NOMO-1 (cell line): ENCODE data around the gene LTBP4.
"Not testable (repeated sequence)": the region's sequence is repeated elsewhere in the genome, so short reads cannot be mapped to it uniquely, and the experiment has no call there.

Experiments used
- DNase-seq, 2 experiments: peaks; one replicate each; lab custom pipeline; 2025; ENCODE audit not compliant: unreplicated experiment in 2 of 2; lab: John Stamatoyannopoulos, UW

Gene LTBP4

GRCh38 chr19:40624369-40625153, 23.4 kb downstream of the LTBP4 start:
- not testable (repeated sequence) for DNase-seq

DNA sequence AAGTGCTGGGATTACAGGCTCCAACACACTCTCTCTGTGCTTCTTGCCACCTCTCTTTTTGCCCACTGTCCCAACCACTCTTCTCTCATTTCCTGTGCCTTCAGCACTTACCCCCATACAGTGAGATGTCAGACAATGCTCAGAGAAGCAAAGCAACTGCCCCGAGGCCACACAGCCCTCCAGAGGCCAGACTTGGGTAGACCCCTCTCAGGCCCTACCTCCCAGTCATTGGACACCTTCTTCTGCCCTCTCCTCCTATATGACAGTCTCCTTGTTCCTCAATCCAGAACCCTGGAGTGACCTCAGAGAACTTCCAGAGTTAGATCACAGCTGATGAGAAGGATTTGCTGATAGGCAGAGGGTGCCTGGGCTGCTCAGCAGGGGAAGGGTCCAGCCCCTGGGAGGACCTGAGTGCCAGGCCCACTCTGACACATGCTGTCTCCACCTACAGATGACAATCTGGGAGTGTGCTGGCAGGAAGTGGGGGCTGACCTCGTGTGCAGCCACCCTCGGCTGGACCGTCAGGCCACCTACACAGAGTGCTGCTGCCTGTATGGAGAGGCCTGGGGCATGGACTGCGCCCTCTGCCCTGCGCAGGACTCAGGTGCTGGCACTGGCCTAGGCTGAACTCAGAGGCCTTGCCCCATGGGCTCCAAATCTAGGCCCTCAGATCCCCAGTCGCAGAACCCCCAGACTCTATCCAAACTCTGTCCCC, 24.4 kb downstream of the LTBP4 start:
- no peak for DNase-seq

- DNase-seq: no peak
Measured at GRCh38 chr19:40626918-40627317, 25.7 kb downstream of the LTBP4 start.

- no peak for DNase-seq
Measured at GRCh38 chr19:40627486-40628279, 26.5 kb downstream of the LTBP4 start.

GRCh38 chr19:40629346-40629745, 28.2 kb downstream of the LTBP4 start:
- DNase-seq: no peak

GRCh38 chr19:40630571-40631160, 29.5 kb downstream of the LTBP4 start:
- no peak for DNase-seq

DNA sequence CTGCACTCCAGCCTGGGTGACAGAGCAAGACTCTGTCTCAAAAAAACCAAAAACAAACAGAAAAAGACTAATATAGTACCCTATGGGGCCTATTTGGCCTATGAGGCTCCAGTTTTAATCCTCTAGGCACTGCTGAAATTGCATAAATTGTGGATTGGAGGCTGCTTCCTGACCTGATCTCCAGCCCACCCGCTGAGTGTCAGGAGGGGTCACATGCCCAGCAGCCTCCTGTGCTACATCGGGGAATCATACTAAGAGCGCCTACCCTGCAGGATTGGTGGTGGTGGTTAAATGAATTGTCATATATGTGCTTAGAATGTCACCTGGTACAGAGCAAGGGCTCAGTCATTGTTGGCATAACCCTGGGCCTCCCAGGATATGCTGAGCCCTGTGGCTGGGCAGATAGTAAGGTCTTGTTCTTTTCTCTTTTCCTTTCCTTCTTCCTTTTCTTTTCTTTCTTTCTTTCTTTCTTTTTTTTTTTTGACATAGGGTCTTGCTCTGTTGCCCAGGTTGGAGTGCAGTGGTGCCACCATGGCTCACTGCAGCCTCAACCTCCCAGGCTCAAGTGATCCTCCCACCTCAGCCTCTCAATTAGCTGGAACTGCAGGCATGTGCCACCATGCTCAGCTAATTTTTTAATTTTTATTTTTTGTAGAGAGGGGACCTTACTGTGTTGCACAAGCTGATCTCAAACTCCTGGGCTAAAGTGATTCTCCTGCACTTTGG, 31.3 kb downstream of the LTBP4 start:
- no peak for DNase-seq

DNA sequence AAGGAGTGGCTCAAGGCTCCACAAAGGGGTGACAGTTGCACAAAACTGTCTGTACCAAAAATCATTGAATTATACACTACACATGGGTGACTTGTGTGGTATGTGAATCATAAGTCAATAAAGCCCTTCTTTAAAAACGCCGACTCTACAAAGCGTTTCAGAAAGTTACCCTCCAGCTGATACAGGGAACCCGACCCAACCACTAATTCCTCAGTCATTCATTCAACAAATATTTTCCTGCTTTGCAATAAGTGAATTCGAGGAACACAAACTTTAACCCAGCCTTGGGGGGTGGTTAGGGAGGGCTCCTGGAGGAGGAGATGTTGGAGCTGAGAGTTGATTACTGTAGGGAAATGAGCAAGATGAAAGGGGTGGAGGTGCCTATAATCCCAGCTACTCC, 32.0 kb downstream of the LTBP4 start:
- no peak for DNase-seq

DNA sequence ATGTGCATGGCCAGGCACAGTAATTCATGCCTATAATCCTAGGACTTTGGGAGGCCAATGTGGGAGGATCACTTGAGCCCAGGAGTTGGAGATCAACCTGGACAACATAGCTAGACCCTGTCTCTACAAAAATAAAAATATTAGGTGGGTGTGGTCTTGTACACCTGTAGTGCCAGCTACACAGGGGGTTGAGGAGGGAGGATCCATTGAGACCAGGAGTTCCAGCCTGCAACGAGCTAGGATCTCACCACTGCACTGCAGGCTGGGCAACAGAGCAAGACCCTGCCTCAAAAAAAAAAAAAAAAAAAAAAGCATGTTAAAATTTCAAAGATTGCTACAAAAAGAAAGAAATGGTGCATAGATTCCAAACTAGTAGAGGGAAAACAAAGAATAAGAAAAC, 37.2 kb downstream of the LTBP4 start:
- DNase-seq: no peak

DNA sequence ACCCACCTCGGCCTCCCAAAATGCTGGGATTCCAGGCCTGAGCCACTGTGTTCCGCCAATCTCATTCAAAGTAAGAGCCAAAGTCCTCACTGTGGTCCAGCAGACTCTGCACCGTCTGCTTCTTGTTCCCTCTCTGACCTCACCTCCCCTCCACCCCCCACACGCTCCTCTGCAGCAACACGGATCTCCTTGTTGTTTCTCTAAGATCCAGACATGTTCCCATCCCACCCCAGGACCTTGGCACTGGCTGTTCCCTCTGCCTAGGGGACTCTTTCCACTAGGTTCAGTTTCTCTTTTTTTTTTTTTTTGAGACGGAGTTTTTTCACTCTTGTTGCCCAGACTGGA, 38.4 kb downstream of the LTBP4 start:
- no peak for DNase-seq

- no peak for DNase-seq
Measured at GRCh38 chr19:40640744-40641143, 39.6 kb downstream of the LTBP4 start.

- DNase-seq: no peak
Measured at GRCh38 chr19:40641281-40641680, 40.1 kb downstream of the LTBP4 start.

GRCh38 chr19:40642051-40642706, 41.0 kb downstream of the LTBP4 start:
- no peak for DNase-seq

DNA sequence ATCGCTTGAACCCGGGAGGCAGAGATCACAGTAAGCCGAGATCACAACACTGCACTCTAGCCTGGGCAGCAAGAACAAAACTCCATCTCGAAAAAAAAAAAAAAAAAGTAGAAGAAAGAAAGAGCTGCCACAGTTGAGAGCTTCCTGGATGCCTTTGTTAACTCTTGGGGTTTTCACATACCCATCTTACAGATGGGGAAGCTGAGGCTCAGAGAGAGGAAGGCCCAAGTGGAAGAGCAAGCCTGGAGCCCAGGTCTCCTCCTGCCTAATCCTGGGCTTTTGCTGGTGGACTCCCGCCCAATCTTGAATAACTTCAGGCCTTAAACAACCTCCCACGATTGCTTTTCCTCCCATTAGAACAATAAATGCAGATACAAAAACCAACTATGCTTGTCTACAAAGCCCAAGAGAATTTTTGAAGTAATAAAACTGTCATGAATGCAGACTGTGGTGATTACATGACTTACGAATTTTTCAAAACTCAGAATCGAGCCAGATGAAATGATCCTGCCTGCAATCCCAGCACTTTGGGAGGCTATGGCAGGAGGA, 41.7 kb downstream of the LTBP4 start:
- DNase-seq: no peak

DNA sequence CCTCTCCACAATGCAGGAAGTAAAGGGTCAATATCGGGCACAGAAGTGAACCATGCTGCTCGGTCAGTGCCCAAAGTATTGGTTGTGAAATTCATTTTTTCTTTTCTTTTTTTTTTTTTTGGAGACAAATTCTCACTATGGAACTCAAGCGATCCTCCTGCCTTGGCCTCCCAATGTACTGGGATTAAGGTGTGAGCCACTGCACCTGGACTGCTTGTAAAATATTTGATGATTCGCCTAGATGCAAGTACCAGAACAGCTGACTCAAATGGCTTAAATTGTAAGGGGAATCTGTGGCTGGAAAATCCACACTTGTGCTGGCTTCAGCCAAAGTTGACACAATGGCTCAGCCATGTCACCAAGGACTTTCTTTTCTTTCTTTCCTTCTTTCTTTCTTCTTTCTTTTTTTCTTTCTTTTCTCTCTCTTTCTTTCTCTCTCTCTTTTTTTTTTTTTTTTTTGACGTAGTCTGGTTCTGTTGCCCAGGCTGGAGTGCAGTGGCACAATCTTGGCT, 45.6 kb downstream of the LTBP4 start:
- no peak for DNase-seq

DNA sequence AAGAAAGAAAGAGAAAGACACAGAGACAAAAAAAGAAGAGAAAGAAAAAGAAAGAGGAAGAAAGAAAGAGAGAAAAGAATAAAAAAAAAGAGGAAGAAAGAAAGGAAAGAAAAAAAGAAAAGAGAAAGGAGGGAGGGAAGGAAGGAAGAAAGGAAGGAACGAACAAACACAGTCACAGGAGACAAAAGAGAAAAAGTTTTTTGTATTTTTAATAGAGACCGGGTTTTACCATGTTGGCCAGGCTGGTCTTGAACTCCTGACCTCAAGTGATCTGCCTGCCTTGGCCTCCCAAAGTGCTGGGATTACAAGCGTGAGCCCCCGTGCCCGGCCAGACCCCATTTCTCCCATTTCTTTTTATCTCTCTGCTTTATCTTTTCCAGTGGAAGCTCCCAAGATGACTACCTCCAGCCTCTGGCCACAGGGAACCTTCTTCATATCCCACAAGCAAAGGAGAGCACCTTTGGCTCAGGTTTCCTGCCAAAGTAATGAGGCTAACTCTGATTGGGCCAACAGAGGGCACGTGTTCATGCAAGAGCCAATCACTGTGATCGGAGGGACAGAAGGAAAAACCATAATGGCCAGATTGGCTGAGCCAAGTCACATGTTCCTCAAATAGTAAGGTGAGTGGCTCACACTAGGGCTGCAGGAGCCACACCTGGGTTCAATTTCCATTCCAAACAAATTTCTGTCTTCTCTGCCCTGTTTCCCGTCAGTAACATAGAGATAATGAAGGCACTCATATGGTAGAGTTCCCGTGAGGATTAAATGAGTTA, 48.9 kb downstream of the LTBP4 start:
- not testable (repeated sequence) for DNase-seq

DNA sequence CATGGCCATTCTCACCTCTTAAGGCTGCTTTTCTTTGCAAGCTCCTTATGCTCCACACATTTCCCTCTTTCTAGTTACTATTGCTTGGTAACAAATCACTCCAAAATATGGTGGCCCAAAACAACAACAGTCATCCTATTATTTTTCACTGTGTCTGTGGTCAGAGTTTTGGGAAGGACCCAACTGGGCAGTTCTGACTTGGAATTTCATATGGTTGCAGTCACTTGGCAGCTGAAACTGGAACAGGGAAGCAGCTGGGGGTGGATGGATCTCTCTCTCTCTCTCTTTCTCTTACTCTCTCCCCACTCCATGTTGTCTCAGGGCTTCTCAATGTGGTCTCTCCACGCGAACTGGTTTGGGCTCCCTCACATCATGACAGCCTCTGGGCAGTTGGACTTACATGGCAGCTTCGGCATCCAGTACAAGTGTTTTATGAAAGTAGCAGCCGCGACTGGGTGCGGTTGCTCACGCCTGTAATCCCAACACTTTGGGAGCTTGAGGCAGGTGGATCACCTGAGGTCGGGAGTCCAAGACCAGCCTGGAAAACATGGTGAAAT, 49.7 kb downstream of the LTBP4 start:
- no peak for DNase-seq

GRCh38 chr19:40652303-40652702, 51.1 kb downstream of the LTBP4 start:
- not testable (repeated sequence) for DNase-seq
